Astrocyte of the spinal cord (primary cell): Measurements from ENCODE around the gene ABLIM2.
A peak's percentile ranks its signal among the peaks of the same experiment; 100 is the strongest.

Source experiments
- DNase-seq: peaks from one replicate; pipeline ENCODE4 v3.0.0; 2011; ENCODE audit warnings: low read depth, low spot score
- H3K4me3 ChIP-seq: 2 replicates; pipeline ENCODE4 v1.5.1; 2011; ENCODE audit warnings: low read depth, mild to moderate bottlenecking, low read length, moderate library complexity
- CTCF ChIP-seq: IDR thresholded peaks from 2 replicates; pipeline ENCODE4 v1.5.1; 2012; ENCODE audit warnings: low read depth, mild to moderate bottlenecking, low read length, inconsistent platforms
- in situ Hi-C: cut with HindIII; loops from 2 replicates; pipeline ENCODE4 v1.10.0; 2017; ENCODE audit warnings: low sequenced_read_pairs

Gene ABLIM2

GRCh38 chr4:8158710-8159536 lies at the start of gene ABLIM2:
Gene ABLIM2 (minus strand): TSS chr4:8158813. CDS start chr4:8158689, 124 bp downstream.
- no peak for TF ChIP-seq CTCF
- peak within 1 kb of the TSS; percentile 84 for H3K4me3 ChIP-seq
- in situ Hi-C loops, result no loop called here
- peak; percentile 97 for DNase-seq

- in situ Hi-C loops, result no loop called here
- no peak for DNase-seq
- no peak for TF ChIP-seq CTCF
- H3K4me3 ChIP-seq, result no peak overlapping the region
Observed at GRCh38 chr4:8207314-8207713, 48.7 kb upstream of the ABLIM2 start.

- in situ Hi-C loops, result no loop called here
- no peak overlapping the region for H3K4me3 ChIP-seq
- no peak for TF ChIP-seq CTCF
- DNase-seq, result no peak
Observed at GRCh38 chr4:8205749-8206611, 47.4 kb upstream of the ABLIM2 start.

GRCh38 chr4:8205241-8205707 lies 46.7 kb upstream of the ABLIM2 start:
- DNase-seq, result no peak
- no peak overlapping the region for H3K4me3 ChIP-seq
- no peak for TF ChIP-seq CTCF
- in situ Hi-C loops, result no loop called here

- TF ChIP-seq CTCF, result no peak
- DNase-seq, result no peak
- in situ Hi-C loops, result no loop called here
- H3K4me3 ChIP-seq, result no peak overlapping the region
Observed at GRCh38 chr4:8204576-8205227, 46.1 kb upstream of the ABLIM2 start.

- no peak for TF ChIP-seq CTCF
- in situ Hi-C loops, result no loop called here
- H3K4me3 ChIP-seq, result no peak overlapping the region
- DNase-seq, result no peak
Observed at GRCh38 chr4:8203817-8204216, 45.2 kb upstream of the ABLIM2 start.
